Measurements from ENCODE around the gene BBS4. TPM values are rescaled to one million over a fixed set of nuclear protein-coding genes. Genes with fewer than 3 reads are reported as not detected.
A peak's percentile ranks its signal among the peaks of the same experiment; 100 is the strongest.

Gene BBS4
- total RNA-seq, 1 donor from 2014 or later = 26.6 TPM

DNA sequence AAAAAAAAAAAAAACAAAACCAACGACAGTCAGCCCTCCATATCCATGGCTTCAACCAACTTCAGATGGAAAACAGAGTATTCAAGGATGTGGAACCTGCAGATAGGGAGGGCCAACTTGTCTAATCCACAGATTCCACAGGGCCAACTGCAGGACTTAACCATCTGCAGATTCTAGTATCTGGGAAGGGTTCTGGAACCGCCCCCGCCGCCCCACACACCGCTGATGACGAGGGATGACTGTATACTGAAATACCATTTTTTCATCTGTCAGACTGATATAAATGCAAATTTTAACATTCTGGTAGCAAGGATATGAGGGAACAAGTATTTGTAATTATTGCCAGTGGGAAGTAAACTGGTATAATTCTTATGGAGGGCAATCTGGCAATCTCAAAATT lies 68.1 kb downstream of the BBS4 start:
- Histone ChIP-seq H3K4me3 (ENCODE audit: low read length in 3 of 3) (no peak overlapping the region), H3K4me1 (ENCODE audit: control insufficient read depth in 3 of 3, insufficient read depth in 3 of 3, low read length in 3 of 3) (peaks cover 0 to 4% (median 0%) of the 10 kb centered on the region in 3 donors), H3K27me3 (ENCODE audit: control insufficient read depth in 3 of 3, insufficient read depth in 3 of 3, low read length in 3 of 3) (no peaks in the 10 kb centered on the region), H3K9ac (ENCODE audit: low read depth in 1 of 3, low read length in 3 of 3) (no peak overlapping the region), H3K36me3 (ENCODE audit: control insufficient read depth in 3 of 3, insufficient read depth in 3 of 3, low read length in 3 of 3) (peaks cover 35 to 57% (median 55%) of the 10 kb centered on the region in 3 donors), H3K9me3 (ENCODE audit: control insufficient read depth in 3 of 3, low read length in 3 of 3) (no peaks in the 10 kb centered on the region), H3K27ac (ENCODE audit: low read depth, low read length) (no peak overlapping the region)

- no peaks in the 10 kb centered on the region for H3K9me3 ChIP-seq (ENCODE audit: control insufficient read depth in 3 of 3, low read length in 3 of 3)
- H3K36me3 ChIP-seq (ENCODE audit: control insufficient read depth in 3 of 3, insufficient read depth in 3 of 3, low read length in 3 of 3) = peaks cover 30 to 49% (median 46%) of the 10 kb centered on the region in 3 donors
- no peaks in the 10 kb centered on the region for H3K27me3 ChIP-seq (ENCODE audit: control insufficient read depth in 3 of 3, insufficient read depth in 3 of 3, low read length in 3 of 3)
- no peak overlapping the region for H3K9ac ChIP-seq (ENCODE audit: low read depth in 1 of 3, low read length in 3 of 3)
- H3K4me3 ChIP-seq (ENCODE audit: low read length in 3 of 3) = no peak overlapping the region
- no peaks in the 10 kb centered on the region for H3K4me1 ChIP-seq (ENCODE audit: control insufficient read depth in 3 of 3, insufficient read depth in 3 of 3, low read length in 3 of 3)
- peak overlapping the region; percentile 25 for H3K27ac ChIP-seq (ENCODE audit: low read depth, low read length)
Measured at GRCh38 chr15:72758182-72758581, 72.2 kb downstream of the BBS4 start.

GRCh38 chr15:72760590-72761260 lies 74.7 kb downstream of the BBS4 start:
- Histone ChIP-seq H3K27ac (ENCODE audit: low read depth, low read length) (no peak overlapping the region), H3K4me3 (ENCODE audit: low read length in 3 of 3) (no peak overlapping the region), H3K27me3 (ENCODE audit: control insufficient read depth in 3 of 3, insufficient read depth in 3 of 3, low read length in 3 of 3) (no peaks in the 10 kb centered on the region), H3K36me3 (ENCODE audit: control insufficient read depth in 3 of 3, insufficient read depth in 3 of 3, low read length in 3 of 3) (peaks cover 17 to 36% (median 27%) of the 10 kb centered on the region in 3 donors), H3K9ac (ENCODE audit: low read depth in 1 of 3, low read length in 3 of 3) (no peak overlapping the region), H3K4me1 (ENCODE audit: control insufficient read depth in 3 of 3, insufficient read depth in 3 of 3, low read length in 3 of 3) (no peaks in the 10 kb centered on the region), H3K9me3 (ENCODE audit: control insufficient read depth in 3 of 3, low read length in 3 of 3) (no peaks in the 10 kb centered on the region)

- H3K36me3 ChIP-seq (ENCODE audit: control insufficient read depth in 3 of 3, insufficient read depth in 3 of 3, low read length in 3 of 3) = peaks cover 9 to 27% (median 11%) of the 10 kb centered on the region in 3 donors
- no peak overlapping the region for H3K9ac ChIP-seq (ENCODE audit: low read depth in 1 of 3, low read length in 3 of 3)
- no peaks in the 10 kb centered on the region for H3K4me1 ChIP-seq (ENCODE audit: control insufficient read depth in 3 of 3, insufficient read depth in 3 of 3, low read length in 3 of 3)
- H3K9me3 ChIP-seq (ENCODE audit: control insufficient read depth in 3 of 3, low read length in 3 of 3) = no peaks in the 10 kb centered on the region
- H3K27me3 ChIP-seq (ENCODE audit: control insufficient read depth in 3 of 3, insufficient read depth in 3 of 3, low read length in 3 of 3) = no peaks in the 10 kb centered on the region
- no peak overlapping the region for H3K4me3 ChIP-seq (ENCODE audit: low read length in 3 of 3)
- H3K27ac ChIP-seq (ENCODE audit: low read depth, low read length) = no peak overlapping the region
Measured at GRCh38 chr15:72764656-72765055, 78.6 kb downstream of the BBS4 start.

DNA sequence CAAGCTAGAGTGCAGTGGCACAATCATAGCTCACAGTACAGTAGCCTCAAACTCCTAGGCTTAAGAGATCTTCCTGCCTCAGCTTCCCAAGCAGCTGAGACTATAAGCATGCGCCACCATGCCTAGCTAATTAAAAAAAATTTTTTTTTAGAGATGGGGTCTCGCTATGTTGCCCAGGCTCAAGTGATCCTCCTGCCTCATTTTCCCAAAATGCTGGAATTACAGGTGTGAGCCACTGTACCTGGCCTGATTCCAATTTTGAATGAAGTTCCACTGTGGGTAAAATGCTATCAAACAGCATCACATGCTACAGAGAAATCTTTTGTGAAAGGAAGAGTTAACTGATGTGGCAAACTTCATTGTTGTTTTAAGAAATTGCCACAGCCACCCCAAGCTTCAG lies 80.0 kb downstream of the BBS4 start:
- no peaks in the 10 kb centered on the region for H3K27me3 ChIP-seq (ENCODE audit: control insufficient read depth in 3 of 3, insufficient read depth in 3 of 3, low read length in 3 of 3)
- no peak overlapping the region for H3K9ac ChIP-seq (ENCODE audit: low read depth in 1 of 3, low read length in 3 of 3)
- no peak overlapping the region for H3K4me3 ChIP-seq (ENCODE audit: low read length in 3 of 3)
- no peaks in the 10 kb centered on the region for H3K4me1 ChIP-seq (ENCODE audit: control insufficient read depth in 3 of 3, insufficient read depth in 3 of 3, low read length in 3 of 3)
- no peaks in the 10 kb centered on the region for H3K9me3 ChIP-seq (ENCODE audit: control insufficient read depth in 3 of 3, low read length in 3 of 3)
- H3K27ac ChIP-seq (ENCODE audit: low read depth, low read length) = no peak overlapping the region
- H3K36me3 ChIP-seq (ENCODE audit: control insufficient read depth in 3 of 3, insufficient read depth in 3 of 3, low read length in 3 of 3) = peaks cover 8 to 26% (median 11%) of the 10 kb centered on the region in 3 donors

- Histone ChIP-seq H3K27me3 (ENCODE audit: control insufficient read depth in 3 of 3, insufficient read depth in 3 of 3, low read length in 3 of 3) (no peaks in the 10 kb centered on the region), H3K27ac (ENCODE audit: low read depth, low read length) (no peak overlapping the region), H3K4me1 (ENCODE audit: control insufficient read depth in 3 of 3, insufficient read depth in 3 of 3, low read length in 3 of 3) (no peaks in the 10 kb centered on the region), H3K9me3 (ENCODE audit: control insufficient read depth in 3 of 3, low read length in 3 of 3) (no peaks in the 10 kb centered on the region), H3K9ac (ENCODE audit: low read depth in 1 of 3, low read length in 3 of 3) (no peak overlapping the region), H3K4me3 (ENCODE audit: low read length in 3 of 3) (no peak overlapping the region), H3K36me3 (ENCODE audit: control insufficient read depth in 3 of 3, insufficient read depth in 3 of 3, low read length in 3 of 3) (peaks cover 11 to 27% (median 13%) of the 10 kb centered on the region in 3 donors)
Measured at GRCh38 chr15:72766780-72767179, 80.8 kb downstream of the BBS4 start.

DNA sequence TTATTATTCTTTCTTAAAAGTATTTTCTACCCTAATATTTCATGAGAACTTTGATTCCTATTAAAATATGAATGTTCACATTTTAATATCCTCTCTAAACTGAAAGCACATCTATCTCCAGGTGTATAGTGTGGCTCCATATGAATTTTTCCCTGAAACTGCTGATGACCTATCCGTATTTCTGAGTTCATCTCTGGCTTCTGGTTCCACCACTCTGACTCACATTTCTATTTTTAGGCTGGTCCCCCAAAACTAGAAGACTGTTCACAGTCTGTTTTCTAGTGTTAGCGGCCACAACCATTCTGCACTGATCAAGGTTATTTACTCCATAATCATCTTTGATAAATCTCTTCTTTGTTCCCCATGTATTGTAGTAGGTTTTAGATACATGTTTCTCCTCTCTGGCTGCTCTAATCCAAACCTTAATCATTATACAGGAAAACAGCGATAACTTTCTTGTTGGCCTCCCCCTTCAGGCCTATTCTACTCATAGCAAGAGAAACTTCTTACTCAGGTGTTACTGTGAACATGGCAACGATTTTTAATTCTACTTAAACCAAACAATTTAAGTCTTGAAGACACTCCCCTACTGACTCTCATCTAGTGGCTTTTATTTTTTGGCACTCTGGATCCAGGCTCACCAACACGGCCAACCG lies 84.8 kb downstream of the BBS4 start:
- Histone ChIP-seq H3K36me3 (ENCODE audit: control insufficient read depth in 3 of 3, insufficient read depth in 3 of 3, low read length in 3 of 3) (peaks cover 14 to 47% (median 24%) of the 10 kb centered on the region in 3 donors), H3K27ac (ENCODE audit: low read depth, low read length) (no peak overlapping the region), H3K9me3 (ENCODE audit: control insufficient read depth in 3 of 3, low read length in 3 of 3) (no peaks in the 10 kb centered on the region), H3K4me1 (ENCODE audit: control insufficient read depth in 3 of 3, insufficient read depth in 3 of 3, low read length in 3 of 3) (no peaks in the 10 kb centered on the region), H3K4me3 (ENCODE audit: low read length in 3 of 3) (no peak overlapping the region), H3K27me3 (ENCODE audit: control insufficient read depth in 3 of 3, insufficient read depth in 3 of 3, low read length in 3 of 3) (no peaks in the 10 kb centered on the region), H3K9ac (ENCODE audit: low read depth in 1 of 3, low read length in 3 of 3) (no peak overlapping the region)

- Histone ChIP-seq H3K4me1 (ENCODE audit: control insufficient read depth in 3 of 3, insufficient read depth in 3 of 3, low read length in 3 of 3) (no peaks in the 10 kb centered on the region), H3K36me3 (ENCODE audit: control insufficient read depth in 3 of 3, insufficient read depth in 3 of 3, low read length in 3 of 3) (peaks cover 11 to 43% (median 24%) of the 10 kb centered on the region in 3 donors), H3K27me3 (ENCODE audit: control insufficient read depth in 3 of 3, insufficient read depth in 3 of 3, low read length in 3 of 3) (no peaks in the 10 kb centered on the region), H3K27ac (ENCODE audit: low read depth, low read length) (no peak overlapping the region), H3K9ac (ENCODE audit: low read depth in 1 of 3, low read length in 3 of 3) (no peak overlapping the region), H3K9me3 (ENCODE audit: control insufficient read depth in 3 of 3, low read length in 3 of 3) (no peaks in the 10 kb centered on the region), H3K4me3 (ENCODE audit: low read length in 3 of 3) (no peak overlapping the region)
Measured at GRCh38 chr15:72771329-72771725, 85.3 kb downstream of the BBS4 start.

GRCh38 chr15:72774696-72775383 lies 88.8 kb downstream of the BBS4 start:
- peaks cover 6 to 35% (median 34%) of the 10 kb centered on the region in 3 donors for H3K36me3 ChIP-seq (ENCODE audit: control insufficient read depth in 3 of 3, insufficient read depth in 3 of 3, low read length in 3 of 3)
- no peak overlapping the region for H3K4me3 ChIP-seq (ENCODE audit: low read length in 3 of 3)
- no peak overlapping the region for H3K27ac ChIP-seq (ENCODE audit: low read depth, low read length)
- H3K9ac ChIP-seq (ENCODE audit: low read depth in 1 of 3, low read length in 3 of 3) = no peak overlapping the region
- no peaks in the 10 kb centered on the region for H3K4me1 ChIP-seq (ENCODE audit: control insufficient read depth in 3 of 3, insufficient read depth in 3 of 3, low read length in 3 of 3)
- H3K27me3 ChIP-seq (ENCODE audit: control insufficient read depth in 3 of 3, insufficient read depth in 3 of 3, low read length in 3 of 3) = no peaks in the 10 kb centered on the region
- no peaks in the 10 kb centered on the region for H3K9me3 ChIP-seq (ENCODE audit: control insufficient read depth in 3 of 3, low read length in 3 of 3)

DNA sequence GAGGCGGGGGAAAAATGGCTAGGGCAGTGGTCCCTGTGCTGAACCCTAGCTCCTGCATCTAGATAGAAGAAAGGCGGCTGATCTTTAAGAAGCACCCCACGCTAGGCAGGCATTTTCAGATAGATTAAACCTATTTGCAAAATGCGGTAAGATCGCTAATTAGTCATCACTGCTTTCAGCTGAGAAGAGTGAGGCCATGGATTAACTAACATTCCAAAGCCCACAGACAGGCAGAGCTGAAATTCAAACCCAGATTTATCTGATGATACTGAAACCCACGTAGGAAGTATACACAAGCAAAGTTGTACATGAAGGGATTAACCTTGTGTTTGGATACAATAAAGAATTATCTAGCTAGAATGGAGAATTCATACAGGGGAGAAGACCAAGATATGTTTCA lies 92.8 kb downstream of the BBS4 start:
- H3K9ac ChIP-seq (ENCODE audit: low read depth in 1 of 3, low read length in 3 of 3) = no peak overlapping the region
- H3K36me3 ChIP-seq (ENCODE audit: control insufficient read depth in 3 of 3, insufficient read depth in 3 of 3, low read length in 3 of 3) = peaks cover 3 to 23% (median 17%) of the 10 kb centered on the region in 3 donors
- no peaks in the 10 kb centered on the region for H3K27me3 ChIP-seq (ENCODE audit: control insufficient read depth in 3 of 3, insufficient read depth in 3 of 3, low read length in 3 of 3)
- H3K27ac ChIP-seq (ENCODE audit: low read depth, low read length) = no peak overlapping the region
- H3K4me1 ChIP-seq (ENCODE audit: control insufficient read depth in 3 of 3, insufficient read depth in 3 of 3, low read length in 3 of 3) = peaks cover 10 to 28% (median 14%) of the 10 kb centered on the region in 3 donors
- H3K4me3 ChIP-seq (ENCODE audit: low read length in 3 of 3) = no peak overlapping the region
- no peaks in the 10 kb centered on the region for H3K9me3 ChIP-seq (ENCODE audit: control insufficient read depth in 3 of 3, low read length in 3 of 3)

All from skeletal muscle tissue (tissue), 4 donors.